Stimulated activated naive CD8-positive, alpha-beta T cell treated with anti-CD3 and anti-CD28 coated beads, Interleukin-15, Interleukin-2, amounts not matched to agents 100 ng/mL and 50 ng/mL, for 24 hours (primary cell): ENCODE results near the gene C1S.
"Not testable (repeated sequence)": the region's sequence is repeated elsewhere in the genome, so short reads cannot be mapped to it uniquely, and the experiment has no call there.

Experiments
- H3K27ac Mint-ChIP-seq: one replicate; pipeline ENCODE4 v1.8.0; 2021; ENCODE audit warnings: mild to moderate bottlenecking, mixed read lengths
- H3K27me3 Mint-ChIP-seq: one replicate; pipeline ENCODE4 v1.8.0; 2021; ENCODE audit warnings: mixed read lengths
- H3K36me3 Mint-ChIP-seq: one replicate; pipeline ENCODE4 v1.8.0; 2021; ENCODE audit warnings: low read depth, mixed read lengths
- H3K4me1 Mint-ChIP-seq: one replicate; pipeline ENCODE4 v1.8.0; 2021; ENCODE audit warnings: low read depth, mixed read lengths
- H3K4me3 Mint-ChIP-seq: one replicate; pipeline ENCODE4 v1.8.0; 2021; ENCODE audit warnings: mild to moderate bottlenecking, mixed read lengths
- H3K9me3 Mint-ChIP-seq: one replicate; pipeline ENCODE4 v1.8.0; 2021; ENCODE audit warnings: mixed read lengths

The C1S gene

GRCh38 chr12:7060353-7060954 is at the start of gene C1S:
C1S (plus strand) TSS chr12:7060718; CDS start chr12:7061913, 1,195 bp downstream.
- Mint-ChIP-seq H3K36me3 (no peaks in the 10 kb centered on the region), H3K9me3 (no peaks in the 10 kb centered on the region), H3K4me1 (no peaks in the 10 kb centered on the region), H3K27me3 (peaks cover 24% of the 10 kb centered on the region), H3K27ac (no peak within 1 kb of the TSS), H3K4me3 (no peak within 1 kb of the TSS)

GRCh38 chr12:7011398-7011797 is 49.1 kb upstream of the C1S start:
- Mint-ChIP-seq H3K4me1 (peaks cover 12% of the 10 kb centered on the region), H3K36me3 (peaks cover 38% of the 10 kb centered on the region)
- not testable (repeated sequence) for H3K27ac Mint-ChIP-seq, H3K4me3 Mint-ChIP-seq, H3K9me3 Mint-ChIP-seq, H3K27me3 Mint-ChIP-seq

- Mint-ChIP-seq H3K4me1 (peaks cover 19% of the 10 kb centered on the region), H3K4me3 (no peak overlapping the region), H3K36me3 (peaks cover 36% of the 10 kb centered on the region), H3K9me3 (no peaks in the 10 kb centered on the region), H3K27me3 (no peaks in the 10 kb centered on the region), H3K27ac (no peak overlapping the region)
These were observed 48.4 kb upstream of the C1S start for GRCh38 chr12:7012024-7012607.

GRCh38 chr12:7013101-7013500 is 47.4 kb upstream of the C1S start:
- peaks cover 27% of the 10 kb centered on the region for H3K4me1 Mint-ChIP-seq
- H3K9me3 Mint-ChIP-seq = no peaks in the 10 kb centered on the region
- peaks cover 36% of the 10 kb centered on the region for H3K36me3 Mint-ChIP-seq
- H3K4me3 Mint-ChIP-seq = no peak overlapping the region
- no peaks in the 10 kb centered on the region for H3K27me3 Mint-ChIP-seq
- H3K27ac Mint-ChIP-seq = no peak overlapping the region

- Mint-ChIP-seq H3K36me3 (peaks cover 21% of the 10 kb centered on the region), H3K9me3 (no peaks in the 10 kb centered on the region), H3K27me3 (no peaks in the 10 kb centered on the region), H3K4me3 (no peak overlapping the region), H3K4me1 (peaks cover 38% of the 10 kb centered on the region), H3K27ac (no peak overlapping the region)
These were observed 44.8 kb upstream of the C1S start for GRCh38 chr12:7015555-7016370.

GRCh38 chr12:7016958-7017571 is 43.5 kb upstream of the C1S start:
- Mint-ChIP-seq H3K4me1 (peaks cover 38% of the 10 kb centered on the region), H3K4me3 (peak overlapping the region; percentile 99), H3K9me3 (no peaks in the 10 kb centered on the region), H3K36me3 (peaks cover 18% of the 10 kb centered on the region), H3K27ac (peak overlapping the region; percentile 96), H3K27me3 (no peaks in the 10 kb centered on the region)

- no peaks in the 10 kb centered on the region for H3K9me3 Mint-ChIP-seq
- H3K36me3 Mint-ChIP-seq = peaks cover 10% of the 10 kb centered on the region
- peak overlapping the region; percentile 96 for H3K27ac Mint-ChIP-seq
- no peaks in the 10 kb centered on the region for H3K27me3 Mint-ChIP-seq
- peaks cover 38% of the 10 kb centered on the region for H3K4me1 Mint-ChIP-seq
- peak overlapping the region; percentile 99 for H3K4me3 Mint-ChIP-seq
These were observed 42.6 kb upstream of the C1S start for GRCh38 chr12:7017870-7018349.

- Mint-ChIP-seq H3K36me3 (peaks cover 10% of the 10 kb centered on the region), H3K4me1 (peaks cover 38% of the 10 kb centered on the region), H3K4me3 (peak within 1 kb of the TSS; percentile 99), H3K27me3 (no peaks in the 10 kb centered on the region), H3K27ac (peak within 1 kb of the TSS; percentile 96), H3K9me3 (no peaks in the 10 kb centered on the region)
These were observed 42.0 kb upstream of the C1S start, which contains the start of gene LPCAT3 for GRCh38 chr12:7018350-7019042. LPCAT3 (minus strand) TSS chr12:7018476; CDS start chr12:7018424, 52 bp downstream.

GRCh38 chr12:7019043-7019569 is 41.4 kb upstream of the C1S start:
- Mint-ChIP-seq H3K36me3 (peaks cover 4% of the 10 kb centered on the region), H3K4me3 (peak overlapping the region; percentile 99), H3K9me3 (no peaks in the 10 kb centered on the region), H3K27ac (peak overlapping the region; percentile 74), H3K27me3 (no peaks in the 10 kb centered on the region), H3K4me1 (peaks cover 33% of the 10 kb centered on the region)

GRCh38 chr12:7021956-7022355 is 38.6 kb upstream of the C1S start:
- Mint-ChIP-seq H3K27ac (no peak overlapping the region), H3K4me1 (peaks cover 20% of the 10 kb centered on the region), H3K27me3 (no peaks in the 10 kb centered on the region), H3K9me3 (no peaks in the 10 kb centered on the region), H3K36me3 (no peaks in the 10 kb centered on the region), H3K4me3 (no peak overlapping the region)

- Mint-ChIP-seq H3K36me3 (no peaks in the 10 kb centered on the region), H3K4me3 (no peak overlapping the region), H3K27ac (no peak overlapping the region), H3K9me3 (no peaks in the 10 kb centered on the region), H3K4me1 (peaks cover 11% of the 10 kb centered on the region), H3K27me3 (no peaks in the 10 kb centered on the region)
These were observed 37.4 kb upstream of the C1S start for GRCh38 chr12:7023114-7023513.

- Mint-ChIP-seq H3K27me3 (no peaks in the 10 kb centered on the region), H3K4me3 (no peak overlapping the region), H3K36me3 (no peaks in the 10 kb centered on the region), H3K27ac (no peak overlapping the region), H3K9me3 (no peaks in the 10 kb centered on the region), H3K4me1 (no peaks in the 10 kb centered on the region)
These were observed 33.7 kb upstream of the C1S start for GRCh38 chr12:7026854-7027253.

- no peak overlapping the region for H3K27ac Mint-ChIP-seq
- H3K4me1 Mint-ChIP-seq = no peaks in the 10 kb centered on the region
- no peaks in the 10 kb centered on the region for H3K9me3 Mint-ChIP-seq
- peaks cover 3% of the 10 kb centered on the region for H3K27me3 Mint-ChIP-seq
- no peak overlapping the region for H3K4me3 Mint-ChIP-seq
- no peaks in the 10 kb centered on the region for H3K36me3 Mint-ChIP-seq
These were observed 29.2 kb upstream of the C1S start for GRCh38 chr12:7031306-7031705.

- peaks cover 3% of the 10 kb centered on the region for H3K27me3 Mint-ChIP-seq
- H3K9me3 Mint-ChIP-seq = no peaks in the 10 kb centered on the region
- H3K36me3 Mint-ChIP-seq = no peaks in the 10 kb centered on the region
- H3K4me1 Mint-ChIP-seq = peaks cover 3% of the 10 kb centered on the region
- no peak overlapping the region for H3K27ac Mint-ChIP-seq
- no peak overlapping the region for H3K4me3 Mint-ChIP-seq
These were observed 27.5 kb upstream of the C1S start for GRCh38 chr12:7032990-7033389.
